GM18511 (cell line): ENCODE data around the gene ALG12.

Source experiments
- ATAC-seq: cut with Tn5 transposase; IDR thresholded peaks from one replicate; pipeline ENCODE4 v1.9.1; 2021; ENCODE audit warnings: mild to moderate bottlenecking, moderate library complexity; ENCODE audit not compliant: unreplicated experiment

ALG12 gene

GRCh38 chr22:49894322-49895054, 23.8 kb downstream of the ALG12 start:
- no peak for ATAC-seq

- no peak for ATAC-seq
Measured at GRCh38 chr22:49893025-49893424, 25.2 kb downstream of the ALG12 start.

GRCh38 chr22:49892226-49892899, 25.9 kb downstream of the ALG12 start:
- no peak for ATAC-seq

- no peak for ATAC-seq
Measured at GRCh38 chr22:49889071-49889470, 29.2 kb downstream of the ALG12 start.

- ATAC-seq: no peak
Measured at GRCh38 chr22:49887702-49888101, 30.5 kb downstream of the ALG12 start.

- no peak for ATAC-seq
Measured at GRCh38 chr22:49887064-49887451, 31.2 kb downstream of the ALG12 start.

GRCh38 chr22:49886346-49887063, 31.7 kb downstream of the ALG12 start:
- no peak for ATAC-seq

GRCh38 chr22:49885881-49886280, 32.4 kb downstream of the ALG12 start:
- no peak for ATAC-seq

GRCh38 chr22:49885281-49885680, 33.0 kb downstream of the ALG12 start:
- no peak for ATAC-seq

GRCh38 chr22:49884503-49885260, 33.6 kb downstream of the ALG12 start:
- ATAC-seq: no peak

- no peak for ATAC-seq
Measured at GRCh38 chr22:49884075-49884474, 34.2 kb downstream of the ALG12 start.

GRCh38 chr22:49883294-49883640, 35.0 kb downstream of the ALG12 start:
- no peak for ATAC-seq

GRCh38 chr22:49882519-49883293, 35.5 kb downstream of the ALG12 start:
- ATAC-seq: no peak

- ATAC-seq: no peak
Measured at GRCh38 chr22:49881856-49882255, 36.4 kb downstream of the ALG12 start.

GRCh38 chr22:49880281-49880680, 38.0 kb downstream of the ALG12 start:
- peak; percentile 48 for ATAC-seq

- ATAC-seq: no peak
Measured at GRCh38 chr22:49879871-49880270, 38.4 kb downstream of the ALG12 start.

GRCh38 chr22:49878206-49878605, 40.0 kb downstream of the ALG12 start:
- no peak for ATAC-seq

- no peak for ATAC-seq
Measured at GRCh38 chr22:49877642-49878041, 40.6 kb downstream of the ALG12 start.

- no peak for ATAC-seq
Measured at GRCh38 chr22:49873228-49873940, 44.9 kb downstream of the ALG12 start.

- no peak for ATAC-seq
Measured at GRCh38 chr22:49872347-49872746, 45.9 kb downstream of the ALG12 start.
